T-helper 1 cell treated with Interleukin-12 subunit alpha and Interleukin-12 subunit beta and Interleukin-4 antibody, amounts not matched to agents 30 μg/mL and 1 μg/mL, for 36 hours (primary cell): ENCODE data around the gene TENM3.

Experiments used
- H3K27ac Mint-ChIP-seq: one replicate; pipeline ENCODE4 v1.8.0; 2021; ENCODE audit warnings: mild to moderate bottlenecking, mixed read lengths
- H3K27me3 Mint-ChIP-seq: one replicate; pipeline ENCODE4 v1.8.0; 2021; ENCODE audit warnings: low read depth, mixed read lengths
- H3K36me3 Mint-ChIP-seq: one replicate; pipeline ENCODE4 v1.8.0; 2021; ENCODE audit warnings: low read depth, mixed read lengths
- H3K4me1 Mint-ChIP-seq: one replicate; pipeline ENCODE4 v1.8.0; 2021; ENCODE audit warnings: low read depth, mixed read lengths
- H3K4me3 Mint-ChIP-seq: one replicate; pipeline ENCODE4 v1.8.0; 2021; ENCODE audit warnings: mild to moderate bottlenecking, moderate library complexity, mixed read lengths
- H3K9me3 Mint-ChIP-seq: one replicate; pipeline ENCODE4 v1.8.0; 2021; ENCODE audit warnings: mixed read lengths

The TENM3 gene

DNA sequence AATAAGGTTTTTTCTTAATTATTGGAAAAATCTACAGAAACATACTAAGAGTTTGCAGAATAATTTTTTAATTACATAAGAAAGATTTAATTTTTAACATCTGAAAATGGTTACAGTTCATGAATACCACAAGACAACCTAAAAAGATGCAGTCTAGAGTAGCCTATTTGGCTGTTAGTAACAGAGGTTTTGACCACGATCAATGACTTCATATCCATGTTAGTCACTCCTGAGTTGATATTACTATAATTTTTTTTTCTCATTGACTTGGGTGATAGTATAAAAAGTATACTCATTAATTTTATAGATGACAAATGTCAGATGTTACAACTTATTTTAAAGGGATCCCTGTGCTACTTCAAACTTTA, 401.5 kb downstream of the TENM3 start:
- no peak overlapping the region for H3K27ac Mint-ChIP-seq
- no peaks in the 10 kb centered on the region for H3K36me3 Mint-ChIP-seq
- peaks cover 8% of the 10 kb centered on the region for H3K9me3 Mint-ChIP-seq
- H3K27me3 Mint-ChIP-seq, result no peaks in the 10 kb centered on the region
- H3K4me3 Mint-ChIP-seq, result no peak overlapping the region
- no peaks in the 10 kb centered on the region for H3K4me1 Mint-ChIP-seq

DNA sequence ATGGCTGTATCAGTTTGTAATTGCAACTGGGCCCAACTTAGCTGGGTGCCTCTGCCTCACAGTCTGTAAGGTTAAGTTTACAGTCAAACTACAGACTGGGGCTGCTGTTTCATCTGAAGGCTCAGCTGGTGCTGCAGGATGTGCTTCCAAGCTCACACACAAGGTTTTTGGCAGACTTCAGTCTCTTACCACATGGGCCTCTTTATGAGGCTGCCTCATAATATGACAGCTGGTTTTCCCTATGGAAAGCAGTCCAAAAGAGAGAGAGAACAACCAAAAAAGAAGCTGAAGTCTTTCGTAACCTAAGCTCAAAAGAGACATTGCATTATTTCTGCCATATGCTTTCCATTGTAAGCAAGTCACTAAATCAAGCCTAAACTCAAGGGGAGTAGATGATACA, 402.3 kb downstream of the TENM3 start:
- Mint-ChIP-seq H3K9me3 (peaks cover 8% of the 10 kb centered on the region), H3K27ac (no peak overlapping the region), H3K27me3 (no peaks in the 10 kb centered on the region)

DNA sequence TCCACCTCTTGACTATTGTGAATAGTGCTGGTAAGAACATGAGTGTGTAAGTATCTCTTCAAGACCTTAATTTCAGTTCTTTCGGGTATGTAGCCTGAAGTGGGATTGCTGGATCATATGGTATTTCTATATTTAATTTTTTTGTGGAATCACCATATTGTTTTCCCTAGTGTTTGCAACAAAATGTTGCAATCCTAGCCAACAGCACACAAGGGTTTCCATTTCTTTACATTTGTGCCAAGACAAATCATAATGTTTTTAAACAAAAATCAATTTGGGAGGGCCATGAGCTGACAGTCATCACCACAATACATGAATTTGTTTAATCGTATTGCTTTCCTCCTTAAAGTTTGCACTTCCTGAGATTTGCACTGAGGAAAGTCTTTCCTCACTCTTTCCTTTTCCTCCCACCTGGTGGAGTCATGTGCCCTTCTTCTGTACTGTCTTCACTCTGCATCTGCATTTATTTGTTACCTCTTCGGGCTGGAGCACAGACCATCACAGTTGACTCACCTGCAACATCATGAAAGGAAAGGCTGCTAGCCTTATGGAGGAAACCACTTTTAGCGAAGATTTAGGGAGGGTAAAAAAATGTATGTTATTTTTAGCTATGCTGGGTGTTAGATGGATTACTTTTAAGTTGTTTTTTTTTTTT, 404.6 kb downstream of the TENM3 start:
- no peak overlapping the region for H3K4me3 Mint-ChIP-seq
- no peaks in the 10 kb centered on the region for H3K27me3 Mint-ChIP-seq
- H3K27ac Mint-ChIP-seq, result no peak overlapping the region
- no peaks in the 10 kb centered on the region for H3K4me1 Mint-ChIP-seq
- peaks cover 8% of the 10 kb centered on the region for H3K9me3 Mint-ChIP-seq
- H3K36me3 Mint-ChIP-seq, result no peaks in the 10 kb centered on the region

More for the DNA sequence above, 402.3 kb downstream of the TENM3 start:
- Mint-ChIP-seq H3K4me1 (no peaks in the 10 kb centered on the region), H3K4me3 (no peak overlapping the region), H3K36me3 (no peaks in the 10 kb centered on the region)

DNA sequence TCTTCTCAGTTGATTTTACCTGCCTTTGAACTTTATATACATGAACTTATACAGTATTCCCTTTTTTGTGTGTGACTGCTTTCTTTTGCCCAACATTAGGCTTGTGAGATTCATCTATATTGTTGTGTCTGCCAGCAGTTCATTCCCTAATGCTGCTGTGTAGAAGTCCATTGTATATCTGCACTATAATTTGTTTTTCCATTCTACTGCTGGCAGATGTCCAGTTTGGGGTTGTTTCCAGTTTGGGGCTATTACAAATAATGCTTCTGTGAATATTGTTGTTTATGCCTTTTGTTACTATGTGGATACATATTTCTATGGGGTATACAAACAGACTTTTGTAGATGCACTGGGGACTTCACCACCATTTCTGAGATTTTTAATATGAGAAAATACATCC, 405.6 kb downstream of the TENM3 start:
- H3K4me1 Mint-ChIP-seq, result no peaks in the 10 kb centered on the region
- no peaks in the 10 kb centered on the region for H3K27me3 Mint-ChIP-seq
- no peak overlapping the region for H3K27ac Mint-ChIP-seq
- H3K36me3 Mint-ChIP-seq, result no peaks in the 10 kb centered on the region
- H3K9me3 Mint-ChIP-seq, result peaks cover 8% of the 10 kb centered on the region
- H3K4me3 Mint-ChIP-seq, result no peak overlapping the region

DNA sequence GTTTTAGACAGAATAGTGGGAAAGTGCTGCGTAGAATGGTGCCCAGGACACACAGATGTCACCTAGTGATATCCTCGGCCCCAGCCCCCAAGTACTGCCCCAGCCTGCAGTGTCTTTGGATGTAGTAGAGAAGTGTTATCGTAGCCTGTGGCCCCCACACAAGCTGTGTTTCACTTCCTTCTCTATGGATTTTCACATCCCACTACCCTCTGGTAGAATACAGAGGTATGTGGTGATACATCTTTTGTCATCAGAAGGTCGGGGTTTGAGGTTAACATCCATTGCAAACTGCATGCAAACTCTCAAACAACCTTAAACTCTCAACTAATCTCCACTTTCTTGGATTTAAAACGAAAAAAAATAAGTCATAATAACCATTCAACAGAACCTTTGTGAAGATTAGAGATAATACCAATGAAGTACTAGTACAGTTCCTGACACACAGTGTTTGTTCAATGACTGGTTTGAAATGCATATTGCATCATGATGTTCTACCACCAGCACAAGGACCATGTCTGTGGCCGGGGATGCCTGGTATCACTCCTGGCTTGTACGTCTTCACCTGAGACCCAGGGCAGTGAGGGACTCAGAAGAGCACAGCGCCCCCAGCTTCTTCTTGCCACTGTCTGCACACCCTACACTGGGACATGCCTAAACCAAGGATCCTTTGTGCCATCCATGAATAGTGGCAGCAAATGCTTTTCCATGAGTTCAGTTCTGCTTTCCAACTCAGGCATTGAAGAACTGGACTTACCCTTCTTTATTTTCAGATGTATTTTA, 406.7 kb downstream of the TENM3 start:
- Mint-ChIP-seq H3K4me3 (no peak overlapping the region), H3K36me3 (no peaks in the 10 kb centered on the region), H3K27me3 (no peaks in the 10 kb centered on the region), H3K4me1 (no peaks in the 10 kb centered on the region), H3K27ac (no peak overlapping the region), H3K9me3 (peaks cover 8% of the 10 kb centered on the region)

DNA sequence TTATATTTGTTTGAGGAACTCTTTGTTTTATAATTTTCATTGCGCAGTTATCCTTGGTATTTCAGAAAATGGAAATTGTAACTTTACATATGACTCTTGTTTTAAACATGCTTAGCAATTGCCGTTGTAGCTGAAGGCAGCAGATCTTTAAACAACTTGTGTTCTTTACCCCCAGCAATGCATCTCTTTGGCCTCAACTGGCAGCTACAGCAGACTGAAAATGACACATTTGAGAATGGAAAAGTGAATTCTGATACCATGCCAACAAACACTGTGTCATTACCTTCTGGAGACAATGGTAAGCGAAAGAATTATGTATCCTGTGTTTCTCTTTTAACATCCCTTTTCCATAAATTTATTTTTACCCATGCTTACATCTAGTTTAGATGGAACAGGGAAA, 410.4 kb downstream of the TENM3 start:
- H3K27me3 Mint-ChIP-seq, result no peaks in the 10 kb centered on the region
- no peak overlapping the region for H3K4me3 Mint-ChIP-seq
- H3K27ac Mint-ChIP-seq, result no peak overlapping the region
- H3K4me1 Mint-ChIP-seq, result no peaks in the 10 kb centered on the region
- H3K9me3 Mint-ChIP-seq, result no peaks in the 10 kb centered on the region
- H3K36me3 Mint-ChIP-seq, result no peaks in the 10 kb centered on the region

DNA sequence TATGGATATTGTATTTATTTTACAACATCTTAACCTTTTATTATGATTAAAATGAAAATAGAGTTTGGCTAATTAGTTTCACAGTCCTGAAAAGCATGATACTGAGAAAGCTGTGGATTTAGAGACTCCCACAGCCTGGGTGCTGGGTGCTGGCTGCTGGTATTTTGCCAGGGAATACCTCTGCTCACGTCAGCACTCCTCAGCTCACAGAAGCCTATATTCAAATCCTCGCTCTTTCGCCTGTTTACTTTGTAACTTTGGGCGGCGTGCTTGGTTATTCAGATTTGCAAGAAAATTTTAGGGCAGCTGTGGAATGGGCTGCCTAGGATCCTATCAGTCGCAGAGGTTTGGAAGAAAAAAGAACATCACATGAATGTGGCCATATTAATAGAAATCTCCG, 412.1 kb downstream of the TENM3 start:
- no peaks in the 10 kb centered on the region for H3K9me3 Mint-ChIP-seq
- no peak overlapping the region for H3K4me3 Mint-ChIP-seq
- H3K27ac Mint-ChIP-seq, result no peak overlapping the region
- no peaks in the 10 kb centered on the region for H3K4me1 Mint-ChIP-seq
- H3K27me3 Mint-ChIP-seq, result no peaks in the 10 kb centered on the region
- H3K36me3 Mint-ChIP-seq, result no peaks in the 10 kb centered on the region

DNA sequence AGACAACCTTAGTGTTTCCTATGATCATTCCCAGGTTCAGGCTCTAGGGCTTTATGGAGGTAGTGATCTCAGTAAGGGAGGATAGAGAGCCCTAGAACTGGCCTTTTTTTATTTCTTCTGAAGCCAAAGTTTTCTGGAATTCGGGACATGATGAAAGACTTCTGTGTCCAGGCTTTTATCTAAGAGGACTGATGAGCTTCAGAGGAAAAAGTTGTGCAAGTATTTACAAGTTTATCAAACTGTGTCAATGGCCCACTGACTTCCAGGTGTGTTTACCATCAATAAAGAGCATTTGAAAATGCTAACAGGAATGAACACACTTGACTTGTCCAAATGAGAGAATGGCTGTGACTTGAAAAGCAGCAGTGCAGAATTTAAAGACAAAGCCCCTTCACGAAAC, 419.3 kb downstream of the TENM3 start:
- no peaks in the 10 kb centered on the region for H3K9me3 Mint-ChIP-seq
- no peaks in the 10 kb centered on the region for H3K27me3 Mint-ChIP-seq
- H3K36me3 Mint-ChIP-seq, result no peaks in the 10 kb centered on the region
- H3K4me1 Mint-ChIP-seq, result no peaks in the 10 kb centered on the region
- H3K4me3 Mint-ChIP-seq, result no peak overlapping the region
- H3K27ac Mint-ChIP-seq, result no peak overlapping the region

DNA sequence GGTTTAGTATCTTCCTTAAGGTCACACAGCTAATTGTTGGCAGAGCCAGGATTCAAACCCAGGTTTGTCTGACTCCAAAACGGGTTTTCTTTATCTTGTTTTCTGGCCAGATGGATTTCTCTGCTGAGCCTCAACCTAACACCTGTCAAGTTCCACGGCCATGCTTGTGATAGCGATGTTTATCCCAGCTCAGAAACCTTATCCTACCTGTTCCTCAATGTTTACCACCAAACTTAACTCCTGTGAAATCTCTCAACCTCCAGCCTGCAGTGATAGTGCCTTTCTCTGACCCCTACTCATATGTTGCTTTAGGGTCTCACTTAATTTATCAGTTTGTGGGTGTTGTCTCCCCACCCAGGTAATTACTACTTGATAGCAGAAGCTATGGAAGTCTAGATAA, 428.0 kb downstream of the TENM3 start:
- Mint-ChIP-seq H3K9me3 (no peaks in the 10 kb centered on the region), H3K4me1 (no peaks in the 10 kb centered on the region), H3K4me3 (no peak overlapping the region)

DNA sequence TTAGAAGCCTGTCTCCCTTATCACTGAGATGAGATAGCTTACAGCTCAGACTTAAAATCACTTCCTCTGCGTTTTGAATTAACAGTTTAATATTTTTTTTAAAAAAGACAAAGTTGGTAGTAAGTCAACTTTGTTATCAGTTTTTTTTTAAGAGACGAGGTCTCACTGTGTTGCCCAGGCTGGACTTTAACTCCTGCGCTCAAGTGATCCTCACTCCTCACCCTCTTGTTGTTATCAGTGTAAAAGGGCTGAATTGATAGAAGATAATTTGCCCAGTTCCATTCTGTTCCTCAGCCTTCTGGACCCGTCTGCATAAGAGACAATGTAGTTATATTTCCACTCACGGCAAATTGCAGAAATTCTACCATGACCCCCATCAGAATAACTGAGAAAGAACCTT, 428.5 kb downstream of the TENM3 start:
- no peaks in the 10 kb centered on the region for H3K4me1 Mint-ChIP-seq
- H3K27me3 Mint-ChIP-seq, result no peaks in the 10 kb centered on the region
- no peaks in the 10 kb centered on the region for H3K9me3 Mint-ChIP-seq
- no peak overlapping the region for H3K4me3 Mint-ChIP-seq
- H3K27ac Mint-ChIP-seq, result no peak overlapping the region
- no peaks in the 10 kb centered on the region for H3K36me3 Mint-ChIP-seq

More for the DNA sequence above, 428.0 kb downstream of the TENM3 start:
- H3K36me3 Mint-ChIP-seq, result no peaks in the 10 kb centered on the region
- no peak overlapping the region for H3K27ac Mint-ChIP-seq
- H3K27me3 Mint-ChIP-seq, result no peaks in the 10 kb centered on the region

DNA sequence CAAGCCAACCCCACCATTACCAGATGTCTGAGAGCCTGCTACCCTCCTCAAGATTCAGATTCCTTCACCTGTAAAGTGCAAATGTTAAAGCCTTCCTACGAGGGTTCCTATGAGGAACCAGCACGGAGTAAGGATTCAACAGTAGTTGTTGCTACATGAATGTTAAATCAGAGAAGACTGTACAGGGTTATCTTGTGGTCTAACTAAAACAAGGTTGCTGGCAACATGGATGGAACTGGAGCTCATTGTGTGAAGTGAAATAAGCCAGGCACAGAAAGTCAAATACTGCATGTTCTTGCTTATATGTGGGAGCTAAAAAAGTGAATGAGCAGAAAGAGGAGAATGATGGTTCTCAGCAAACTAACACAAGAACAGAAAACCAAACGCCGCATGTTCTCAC, 435.4 kb downstream of the TENM3 start:
- Mint-ChIP-seq H3K36me3 (no peaks in the 10 kb centered on the region), H3K27ac (no peak overlapping the region), H3K4me3 (no peak overlapping the region), H3K27me3 (no peaks in the 10 kb centered on the region), H3K4me1 (no peaks in the 10 kb centered on the region), H3K9me3 (no peaks in the 10 kb centered on the region)

DNA sequence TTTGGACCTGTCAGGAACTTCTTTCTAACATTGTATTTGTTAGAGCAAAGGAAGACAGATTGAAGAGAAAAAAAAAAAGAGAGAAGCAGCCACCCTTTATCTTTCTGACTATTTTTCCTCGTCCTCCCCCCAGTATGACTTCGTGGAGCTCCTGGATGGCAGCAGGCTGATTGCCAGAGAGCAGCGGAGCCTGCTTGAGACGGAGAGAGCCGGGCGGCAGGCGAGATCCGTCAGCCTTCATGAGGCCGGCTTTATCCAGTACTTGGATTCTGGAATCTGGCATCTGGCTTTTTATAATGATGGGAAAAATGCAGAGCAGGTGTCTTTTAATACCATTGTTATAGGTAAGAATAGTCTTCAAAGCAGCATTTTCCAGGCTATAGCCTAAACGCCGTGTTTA, 436.3 kb downstream of the TENM3 start:
- no peaks in the 10 kb centered on the region for H3K4me1 Mint-ChIP-seq
- no peaks in the 10 kb centered on the region for H3K27me3 Mint-ChIP-seq
- H3K36me3 Mint-ChIP-seq, result no peaks in the 10 kb centered on the region
- H3K4me3 Mint-ChIP-seq, result no peak overlapping the region
- no peak overlapping the region for H3K27ac Mint-ChIP-seq
- H3K9me3 Mint-ChIP-seq, result no peaks in the 10 kb centered on the region

DNA sequence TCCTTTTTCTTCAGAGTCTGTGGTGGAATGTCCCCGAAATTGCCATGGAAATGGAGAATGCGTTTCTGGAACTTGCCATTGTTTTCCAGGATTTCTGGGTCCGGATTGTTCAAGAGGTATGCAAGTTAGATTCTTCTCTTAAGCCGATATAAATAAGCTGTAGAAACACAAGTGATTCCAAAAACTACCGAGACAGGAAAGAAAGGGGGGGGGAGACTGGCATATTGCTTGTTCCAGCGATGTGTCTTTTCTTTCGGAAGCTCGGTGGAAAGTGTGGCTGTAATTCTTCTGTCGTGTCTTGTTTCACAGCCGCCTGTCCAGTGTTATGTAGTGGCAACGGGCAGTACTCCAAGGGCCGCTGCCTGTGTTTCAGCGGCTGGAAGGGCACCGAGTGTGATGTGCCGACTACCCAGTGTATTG, 437.0 kb downstream of the TENM3 start:
- no peaks in the 10 kb centered on the region for H3K27me3 Mint-ChIP-seq
- H3K4me3 Mint-ChIP-seq, result no peak overlapping the region
- H3K9me3 Mint-ChIP-seq, result no peaks in the 10 kb centered on the region
- no peak overlapping the region for H3K27ac Mint-ChIP-seq
- no peaks in the 10 kb centered on the region for H3K4me1 Mint-ChIP-seq
- no peaks in the 10 kb centered on the region for H3K36me3 Mint-ChIP-seq

DNA sequence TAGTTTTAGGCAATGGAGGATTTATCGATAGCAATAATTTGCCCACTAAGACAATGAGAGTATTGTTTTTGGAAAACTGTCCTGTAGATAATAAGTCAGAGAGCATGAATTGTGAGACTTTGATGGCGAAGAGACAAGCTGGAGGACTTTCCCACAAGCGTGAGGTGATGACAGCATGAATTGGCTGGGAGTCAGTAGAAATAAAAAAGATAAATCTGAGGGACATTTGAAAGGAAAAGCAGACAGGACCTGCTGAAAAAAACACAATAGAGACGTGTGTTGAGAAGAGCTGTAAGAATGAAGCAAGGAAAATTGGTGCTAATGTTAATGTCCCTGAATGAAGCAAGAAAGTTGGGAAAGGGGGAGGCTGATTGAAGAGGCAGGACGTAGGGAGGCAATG, 440.5 kb downstream of the TENM3 start:
- H3K27ac Mint-ChIP-seq, result no peak overlapping the region
- no peaks in the 10 kb centered on the region for H3K4me1 Mint-ChIP-seq
- no peaks in the 10 kb centered on the region for H3K36me3 Mint-ChIP-seq
- H3K27me3 Mint-ChIP-seq, result peaks cover 3% of the 10 kb centered on the region
- no peak overlapping the region for H3K4me3 Mint-ChIP-seq
- no peaks in the 10 kb centered on the region for H3K9me3 Mint-ChIP-seq

DNA sequence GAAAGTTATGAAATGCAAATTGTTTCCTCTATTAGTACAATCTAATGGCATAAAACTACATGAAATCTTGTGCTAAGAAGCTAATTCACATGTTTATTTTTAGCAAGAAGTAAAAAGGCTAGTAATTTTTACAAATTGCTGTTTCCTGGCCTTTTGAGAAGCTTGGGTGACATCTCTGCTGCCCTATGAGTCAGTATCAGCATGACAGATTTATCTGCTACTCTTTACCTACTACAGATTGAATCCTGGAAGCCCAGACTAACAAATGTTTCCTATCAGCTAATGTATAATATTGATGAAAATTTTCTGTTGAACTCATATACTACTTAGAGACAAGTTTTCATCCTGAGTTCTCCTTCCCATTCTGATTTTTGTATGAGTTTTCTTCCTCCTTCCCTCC, 441.6 kb downstream of the TENM3 start:
- peaks cover 3% of the 10 kb centered on the region for H3K27me3 Mint-ChIP-seq
- H3K9me3 Mint-ChIP-seq, result no peaks in the 10 kb centered on the region
- H3K36me3 Mint-ChIP-seq, result no peaks in the 10 kb centered on the region
- no peak overlapping the region for H3K27ac Mint-ChIP-seq
- no peaks in the 10 kb centered on the region for H3K4me1 Mint-ChIP-seq
- H3K4me3 Mint-ChIP-seq, result no peak overlapping the region
